Hepatocyte (in vitro differentiated cells): Measurements from ENCODE around the gene FGR.

ENCODE experiments used
- CTCF ChIP-seq: fragments of 200-600 bp; sonication (generic); IDR thresholded peaks from 2 replicates; pipeline ENCODE4 v1.5.1; 2016; ENCODE audit warnings: antibody characterized with exemption, mild to moderate bottlenecking; ENCODE audit not compliant: poor library complexity
- EZH2 ChIP-seq: fragments of 200-600 bp; sonication (generic); IDR thresholded peaks from 2 replicates; pipeline ENCODE4 v1.6.1; 2016; ENCODE audit warnings: antibody characterized with exemption, mild to moderate bottlenecking, borderline replicate concordance
- EZH2phosphoT487 ChIP-seq: fragments of 200-600 bp; sonication (generic); IDR thresholded peaks from one replicate; pipeline ENCODE4 v1.6.1; 2018; ENCODE audit warnings: antibody characterized with exemption, mild to moderate bottlenecking, low read depth, moderate library complexity; ENCODE audit not compliant: unreplicated experiment, severe bottlenecking

GRCh38 chr1:27569506-27570291, 65.3 kb downstream of the FGR start:
- TF ChIP-seq CTCF (no peak), EZH2 (no peak), EZH2phosphoT487 (no peak)
